CD4-positive, alpha-beta T cell treated with Interleukin-15 for 1 hour (primary cell): ENCODE data around the gene RAB32.

Experiments
- DNase-seq: peaks from one replicate; pipeline ENCODE4 v3.0.0-alpha.2; 2020

Gene RAB32

GRCh38 chr6:146583966-146584365 is 40.3 kb downstream of the RAB32 start:
- DNase-seq = no peak

- DNase-seq = no peak
These were observed 43.8 kb downstream of the RAB32 start for GRCh38 chr6:146587459-146587858.

GRCh38 chr6:146590492-146590891 is 46.9 kb downstream of the RAB32 start:
- DNase-seq = no peak

- DNase-seq = no peak
These were observed 48.8 kb downstream of the RAB32 start for GRCh38 chr6:146592451-146592850.

GRCh38 chr6:146593986-146594385 is 50.4 kb downstream of the RAB32 start:
- no peak for DNase-seq

GRCh38 chr6:146594495-146594894 is 50.9 kb downstream of the RAB32 start:
- DNase-seq = no peak

- DNase-seq = peak; percentile 32
These were observed 52.5 kb downstream of the RAB32 start for GRCh38 chr6:146595972-146596731.

GRCh38 chr6:146598772-146599405 is 55.3 kb downstream of the RAB32 start, which contains the start of gene ADGB:
Gene ADGB, plus strand, starts transcription at chr6:146598972. Its CDS starts 69 bp downstream, at chr6:146599041.
- peak; percentile 28 for DNase-seq

- no peak for DNase-seq
These were observed 57.7 kb downstream of the RAB32 start for GRCh38 chr6:146601352-146601751.

- no peak for DNase-seq
These were observed 58.9 kb downstream of the RAB32 start for GRCh38 chr6:146602526-146602925.
